DOHH2 (cell line): ENCODE data around the gene AURKAIP1.

Source experiments
- H3F3A ChIP-seq: fragments of 200-600 bp; sonication (generic), shearing (Covaris generic); 2 replicates; pipeline ENCODE4 v1.6.0; 2016; ENCODE audit warnings: antibody characterized with exemption, mild to moderate bottlenecking; ENCODE audit not compliant: control insufficient read depth, insufficient read depth
- H3K27ac ChIP-seq: fragments of 200-600 bp; sonication (generic); 2 replicates; pipeline ENCODE4 v1.5.1; 2014; ENCODE audit warnings: low read depth, mild to moderate bottlenecking, low read length, moderate library complexity
- H3K27me3 ChIP-seq: fragments of 200-600 bp; sonication (generic); 2 replicates; pipeline ENCODE4 v1.6.1; 2014; ENCODE audit warnings: mild to moderate bottlenecking, low read length, mixed read lengths; ENCODE audit not compliant: control insufficient read depth
- H3K36me3 ChIP-seq: fragments of 200-600 bp; sonication (generic); 2 replicates; pipeline ENCODE4 v1.6.1; 2014; ENCODE audit warnings: mild to moderate bottlenecking, low read length, moderate library complexity, mixed read lengths; ENCODE audit not compliant: control insufficient read depth
- H3K4me1 ChIP-seq: fragments of 200-600 bp; sonication (generic); 2 replicates; pipeline ENCODE4 v1.6.1; 2014; ENCODE audit warnings: mild to moderate bottlenecking, low read length, mixed read lengths; ENCODE audit not compliant: control insufficient read depth
- H3K4me2 ChIP-seq: fragments of 200-600 bp; sonication (generic); 2 replicates; pipeline ENCODE4 v1.6.0; 2014; ENCODE audit warnings: mild to moderate bottlenecking, low read length, moderate library complexity
- H3K4me3 ChIP-seq: fragments of 200-600 bp; sonication (generic); 2 replicates; pipeline ENCODE4 v1.5.1; 2014; ENCODE audit warnings: mild to moderate bottlenecking, low read length, mixed read lengths
- H3K79me2 ChIP-seq: fragments of 200-600 bp; sonication (generic); 2 replicates; pipeline ENCODE4 v1.6.1; 2014; ENCODE audit warnings: mild to moderate bottlenecking, low read length, mixed read lengths; ENCODE audit not compliant: control insufficient read depth
- H3K9me2 ChIP-seq: fragments of 200-600 bp; sonication (generic); replicated peaks from 2 replicates; pipeline ENCODE4 v1.6.1; 2014; ENCODE audit warnings: mild to moderate bottlenecking, low read length, mixed read lengths; ENCODE audit not compliant: control insufficient read depth
- H3K9me3 ChIP-seq: fragments of 200-600 bp; sonication (generic); 2 replicates; pipeline ENCODE4 v1.6.1; 2014; ENCODE audit warnings: antibody characterized with exemption, low read length, mixed read lengths; ENCODE audit not compliant: control insufficient read depth, insufficient read depth
- H4K20me1 ChIP-seq: fragments of 200-600 bp; sonication (generic); 2 replicates; pipeline ENCODE4 v1.6.0; 2014; ENCODE audit warnings: low read depth, mild to moderate bottlenecking, antibody characterized with exemption, low read length, moderate library complexity; ENCODE audit not compliant: control insufficient read depth, insufficient read depth
- CTCF ChIP-seq: fragments of 200-600 bp; sonication (generic); IDR thresholded peaks from one replicate; pipeline ENCODE4 v1.5.1; 2014; ENCODE audit warnings: antibody characterized with exemption, mild to moderate bottlenecking, low read depth, low read length; ENCODE audit not compliant: poor library complexity, severe bottlenecking
- EZH2phosphoT487 ChIP-seq: fragments of 200-600 bp; sonication (generic); IDR thresholded peaks from 2 replicates; pipeline ENCODE4 v1.6.1; 2017; ENCODE audit warnings: borderline replicate concordance, mild to moderate bottlenecking, antibody characterized with exemption, low read length, moderate library complexity, mixed read lengths

AURKAIP1 gene

DNA sequence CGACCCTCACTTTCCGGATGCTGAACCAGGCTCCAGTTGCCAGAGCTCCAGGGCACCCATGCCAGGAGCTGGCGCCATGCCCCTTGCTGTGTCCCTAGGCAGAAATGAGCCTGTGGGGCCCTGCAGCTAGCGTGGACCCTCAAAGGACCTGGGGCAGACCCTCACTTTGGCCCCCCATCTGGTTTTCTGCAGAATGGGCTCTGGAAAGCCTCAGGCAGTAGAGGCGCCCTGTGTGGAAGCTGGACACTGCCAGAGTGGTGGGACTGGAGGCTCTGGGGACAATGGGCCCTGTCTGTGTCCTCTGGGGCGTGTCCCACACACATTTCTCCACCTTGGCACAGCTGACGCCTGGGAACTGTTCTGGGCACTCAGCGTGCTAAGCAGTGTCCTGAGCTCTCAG is 6.3 kb upstream of the AURKAIP1 start:
- peaks cover 21% of the 10 kb centered on the region for H3K36me3 ChIP-seq
- H3K79me2 ChIP-seq: peaks cover 27% of the 10 kb centered on the region
- peaks cover 4% of the 10 kb centered on the region for H3K4me1 ChIP-seq
- H4K20me1 ChIP-seq: peaks cover 4% of the 10 kb centered on the region; the same call in 1 of the 2 replicates
- H3F3A ChIP-seq: peaks cover 7% of the 10 kb centered on the region
- H3K27ac ChIP-seq: no peak overlapping the region
- H3K27me3 ChIP-seq: no peaks in the 10 kb centered on the region
- no peaks in the 10 kb centered on the region for H3K9me2 ChIP-seq
- no peaks in the 10 kb centered on the region for H3K9me3 ChIP-seq
- H3K4me2 ChIP-seq: no peak overlapping the region
- no peak overlapping the region for H3K4me3 ChIP-seq
- TF ChIP-seq EZH2phosphoT487 (no peak), CTCF (no peak)

DNA sequence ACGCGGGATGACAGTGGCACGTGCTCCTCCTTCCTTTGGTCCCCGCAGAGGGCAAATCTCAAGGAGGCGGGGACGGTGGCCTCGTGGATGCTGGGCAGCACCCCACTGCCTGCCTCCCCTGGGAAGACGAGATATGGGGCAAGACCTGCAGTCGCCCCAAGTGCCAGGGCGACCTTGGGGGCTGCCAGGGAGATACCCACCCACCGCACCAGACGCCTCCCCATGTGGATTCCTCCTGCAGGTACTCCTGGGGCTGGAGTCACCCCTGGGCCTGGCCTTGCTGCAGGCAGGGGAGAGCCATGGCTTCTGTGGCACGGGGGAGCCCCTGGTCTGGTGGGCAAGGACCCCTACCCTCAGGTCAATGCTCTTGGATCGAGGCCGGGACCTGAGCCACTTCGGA is 5.9 kb upstream of the AURKAIP1 start:
- Histone ChIP-seq H3K27ac (no peak overlapping the region), H3K4me2 (no peak overlapping the region), H3K9me3 (no peaks in the 10 kb centered on the region), H3K4me1 (peaks cover 8% of the 10 kb centered on the region), H3K9me2 (no peaks in the 10 kb centered on the region), H4K20me1 (peaks cover 4% of the 10 kb centered on the region; the same call in 1 of the 2 replicates), H3K79me2 (peaks cover 28% of the 10 kb centered on the region), H3F3A (peaks cover 7% of the 10 kb centered on the region), H3K27me3 (no peaks in the 10 kb centered on the region), H3K36me3 (peaks cover 19% of the 10 kb centered on the region), H3K4me3 (no peak overlapping the region)
- TF ChIP-seq CTCF: no peak

DNA sequence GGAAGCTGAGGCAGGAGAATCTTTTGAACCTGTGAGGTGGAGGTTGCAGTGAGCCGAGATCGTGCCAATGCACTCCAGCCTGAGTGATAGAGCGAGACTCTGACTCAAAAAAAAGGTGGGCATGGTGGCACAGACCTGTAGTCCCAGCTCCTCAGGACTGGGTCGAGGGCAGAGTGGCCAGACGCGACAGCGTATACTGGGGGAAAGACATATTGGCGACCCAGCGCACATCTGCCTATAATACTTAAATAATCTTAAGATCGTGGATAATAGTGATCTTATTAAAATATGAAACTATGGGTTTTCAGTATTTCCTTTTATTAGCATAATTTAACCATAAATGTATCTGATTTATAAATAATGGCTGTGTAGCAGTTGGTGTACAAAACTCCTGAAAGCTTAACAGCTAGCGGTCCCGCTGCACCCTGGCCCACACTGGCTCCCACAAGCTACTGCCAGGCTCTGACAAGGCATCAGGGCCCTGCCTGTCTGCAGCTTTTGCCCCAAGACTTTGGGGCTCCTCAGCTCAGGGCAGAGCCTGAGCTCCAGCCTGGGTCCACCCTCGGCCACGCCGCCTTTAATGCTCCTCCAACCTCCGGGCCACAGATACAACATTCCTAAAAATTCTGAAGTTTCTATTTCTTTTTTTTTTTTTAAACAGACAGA is 2.7 kb upstream of the AURKAIP1 start:
- Histone ChIP-seq H3K27ac (no peak overlapping the region), H3K9me3 (no peaks in the 10 kb centered on the region), H3K4me2 (no peak overlapping the region), H3K36me3 (peaks cover 36% of the 10 kb centered on the region), H3K27me3 (no peaks in the 10 kb centered on the region), H3K4me3 (no peak overlapping the region), H3K79me2 (peaks cover 48% of the 10 kb centered on the region), H3K4me1 (peaks cover 22% of the 10 kb centered on the region), H4K20me1 (peaks cover 4% of the 10 kb centered on the region; the same call in 1 of the 2 replicates), H3F3A (peaks cover 7% of the 10 kb centered on the region), H3K9me2 (no peaks in the 10 kb centered on the region)
- no peak for TF ChIP-seq CTCF
- no peak for TF ChIP-seq EZH2phosphoT487
